ENCODE data around the gene CTAGE8.
"Not testable (repeated sequence)": the region's sequence is repeated elsewhere in the genome, so short reads cannot be mapped to it uniquely, and the experiment has no call there.

CTAGE8 gene, protein sequence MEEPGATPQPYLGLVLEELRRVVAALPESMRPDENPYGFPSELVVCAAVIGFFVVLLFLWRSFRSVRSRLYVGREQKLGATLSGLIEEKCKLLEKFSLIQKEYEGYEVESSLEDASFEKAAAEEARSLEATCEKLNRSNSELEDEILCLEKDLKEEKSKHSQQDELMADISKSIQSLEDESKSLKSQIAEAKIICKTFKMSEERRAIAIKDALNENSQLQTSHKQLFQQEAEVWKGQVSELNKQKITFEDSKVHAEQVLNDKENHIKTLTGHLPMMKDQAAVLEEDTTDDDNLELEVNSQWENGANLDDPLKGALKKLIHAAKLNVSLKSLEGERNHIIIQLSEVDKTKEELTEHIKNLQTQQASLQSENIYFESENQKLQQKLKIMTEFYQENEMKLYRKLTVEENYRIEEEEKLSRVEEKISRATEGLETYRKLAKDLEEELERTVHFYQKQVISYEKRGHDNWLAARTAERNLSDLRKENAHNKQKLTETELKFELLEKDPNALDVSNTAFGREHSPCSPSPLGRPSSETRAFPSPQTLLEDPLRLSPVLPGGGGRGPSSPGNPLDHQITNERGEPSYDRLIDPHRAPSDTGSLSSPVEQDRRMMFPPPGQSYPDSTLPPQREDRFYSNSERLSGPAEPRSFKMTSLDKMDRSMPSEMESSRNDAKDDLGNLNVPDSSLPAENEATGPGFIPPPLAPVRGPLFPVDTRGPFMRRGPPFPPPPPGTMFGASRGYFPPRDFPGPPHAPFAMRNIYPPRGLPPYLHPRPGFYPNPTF

DNA sequence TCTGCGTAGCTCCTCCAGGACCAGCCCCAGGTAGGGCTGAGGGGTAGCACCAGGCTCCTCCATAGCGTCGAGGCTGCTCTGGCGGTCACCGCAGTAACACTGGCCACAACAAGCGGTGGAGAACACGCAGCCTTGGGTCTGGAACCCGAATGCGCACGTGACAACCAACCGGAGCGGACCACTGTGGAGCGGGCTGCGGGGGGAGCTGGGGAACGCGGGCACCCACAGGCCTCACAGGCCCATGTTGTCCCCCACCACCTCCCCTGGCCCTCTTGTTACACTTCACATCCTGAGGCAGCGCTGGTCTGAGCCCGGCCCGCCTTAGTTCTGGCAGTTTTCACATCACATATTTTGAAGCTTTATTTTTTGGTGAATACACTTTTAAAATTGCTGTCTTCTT lies at the start of gene CTAGE8:
CTAGE8 (minus strand) TSS at position 101 of the 400 bp plus-strand sequence; CDS start at position 63, 38 bp downstream.
- not testable (repeated sequence) for DNase-seq (ENCODE audit: low spot score); FAIRE-seq

DNA sequence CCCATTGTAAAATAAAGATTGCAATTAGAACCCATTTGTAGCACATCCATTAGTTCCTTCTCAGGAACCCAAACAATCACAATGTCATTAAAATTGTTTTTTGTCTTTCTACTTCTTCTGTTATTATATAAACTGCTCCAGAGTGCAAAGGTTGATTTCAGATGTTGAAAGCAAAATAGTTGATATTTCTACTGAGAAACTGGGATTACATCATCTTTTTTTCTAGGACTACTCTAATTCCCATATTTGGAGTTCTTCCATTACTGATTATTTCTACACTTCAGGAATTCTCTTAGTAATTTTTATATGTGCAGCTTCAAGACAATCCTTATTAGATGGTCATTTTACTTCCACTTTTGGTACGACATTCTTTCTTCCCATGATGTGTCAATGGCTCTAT lies 48.4 kb upstream of the CTAGE8 start:
- FAIRE-seq; DNase-seq (ENCODE audit: low spot score): not testable (repeated sequence)

DNA sequence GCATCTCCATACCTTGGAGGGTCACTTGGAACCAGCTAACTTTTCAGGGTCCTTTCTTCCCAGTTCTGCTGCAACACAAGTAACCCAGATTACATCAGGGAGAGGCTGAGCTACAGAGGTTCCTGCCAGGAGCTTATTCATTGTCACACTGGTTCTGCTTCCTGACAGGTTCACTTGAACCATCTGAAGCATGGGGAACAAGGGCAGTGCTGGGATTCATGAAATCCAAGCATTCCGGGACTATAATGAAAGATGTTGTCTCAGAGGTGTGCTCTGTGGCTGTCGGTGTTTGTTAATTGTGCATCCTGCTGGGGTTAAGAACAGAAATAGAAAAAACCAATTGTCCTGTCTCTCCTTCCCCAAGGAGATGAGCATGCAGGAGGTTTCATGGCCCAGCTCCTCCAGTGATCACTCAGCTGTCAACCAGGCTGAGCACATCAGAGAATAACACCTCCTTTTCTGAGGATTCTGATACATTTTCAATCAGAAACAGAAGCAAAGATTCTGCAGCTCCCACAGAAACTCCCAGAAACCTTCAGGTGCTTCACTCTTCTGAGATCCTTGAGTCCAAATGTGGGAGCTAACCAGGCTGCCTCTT lies 42.9 kb upstream of the CTAGE8 start, which contains the start of gene OR2A1:
OR2A1 (plus strand) TSS at position 548 of the 598 bp plus-strand sequence. CDS start 5,706 bp downstream, outside the sequence.
- DNase-seq (ENCODE audit: low spot score); FAIRE-seq: not testable (repeated sequence)

DNA sequence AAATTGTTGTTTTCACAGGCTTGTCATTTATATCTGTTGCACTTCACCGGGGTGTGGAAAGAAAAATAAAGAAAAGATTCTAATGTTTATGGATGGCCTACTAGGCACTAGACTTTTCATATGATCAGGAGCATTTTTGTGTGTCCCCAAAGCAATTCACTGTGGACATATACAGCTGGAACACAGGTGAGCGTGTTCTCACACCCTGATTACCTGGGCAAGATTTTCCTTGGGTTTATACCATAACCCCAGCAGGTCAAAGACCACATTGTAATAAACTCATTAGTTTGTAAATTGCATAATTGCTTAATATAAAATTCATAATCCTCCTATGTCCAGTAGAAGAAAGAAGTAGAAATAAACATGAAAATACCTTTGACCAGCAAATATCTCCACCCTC lies 42.1 kb upstream of the CTAGE8 start:
- DNase-seq (ENCODE audit: low spot score); FAIRE-seq: not testable (repeated sequence)

DNA sequence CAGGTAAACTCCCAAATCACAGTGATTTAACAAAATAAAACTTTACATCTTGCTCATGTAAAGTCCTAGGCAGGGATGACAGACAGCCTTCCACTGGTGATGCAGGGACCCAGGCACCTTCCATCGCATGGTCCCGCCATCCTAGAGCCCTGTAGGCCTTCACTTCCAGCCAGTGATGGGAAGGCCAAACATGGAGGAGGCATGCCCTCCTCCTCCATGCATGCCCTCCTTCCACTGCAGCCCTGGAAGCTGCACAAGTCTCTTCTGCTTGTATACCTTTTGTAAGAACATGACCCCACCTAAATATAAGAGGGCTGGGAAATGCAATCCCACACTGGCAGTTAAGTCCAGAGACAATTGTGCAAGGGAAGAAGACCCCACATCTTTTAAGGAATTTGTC lies 40.6 kb upstream of the CTAGE8 start:
- not testable (repeated sequence) for FAIRE-seq; DNase-seq (ENCODE audit: low spot score)

DNA sequence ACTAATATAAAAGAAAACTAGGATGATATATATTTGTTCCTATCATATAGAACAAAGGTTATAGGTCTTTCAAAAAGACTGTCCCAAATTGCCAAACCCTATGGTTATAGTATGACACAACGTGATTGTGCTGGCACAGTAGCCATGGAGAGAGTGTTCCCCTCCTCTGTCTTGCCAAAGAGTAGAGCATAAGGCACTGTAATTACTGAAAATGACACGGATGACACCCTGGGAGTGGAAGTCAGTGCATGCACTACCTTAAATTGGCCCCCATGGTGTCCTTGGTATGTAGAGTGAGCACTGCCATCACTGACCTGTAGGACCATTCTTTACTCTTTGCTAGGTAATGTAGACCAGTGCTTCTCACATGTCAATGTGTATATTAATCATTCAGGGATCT lies 36.1 kb upstream of the CTAGE8 start:
- not testable (repeated sequence) for DNase-seq (ENCODE audit: low spot score); FAIRE-seq

DNA sequence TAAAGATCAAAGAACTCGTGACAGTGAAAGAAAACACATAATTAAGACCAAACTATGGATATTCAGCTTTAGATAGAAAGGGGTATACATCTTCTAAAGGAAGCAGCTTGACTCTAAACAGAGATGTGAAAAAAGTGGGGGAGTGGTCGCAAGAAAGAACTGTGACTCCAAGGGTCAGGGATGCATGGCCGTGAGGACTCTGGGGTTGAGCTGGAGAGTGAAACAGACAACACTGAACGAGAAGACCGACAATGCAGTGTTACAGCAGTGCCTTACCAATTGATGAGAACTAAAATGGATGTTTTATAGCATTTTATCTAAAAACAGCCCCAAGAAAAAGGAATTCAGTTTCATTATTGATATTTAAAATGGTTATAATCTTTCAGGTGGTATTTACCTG lies 34.5 kb upstream of the CTAGE8 start:
- FAIRE-seq; DNase-seq (ENCODE audit: low spot score): not testable (repeated sequence)

DNA sequence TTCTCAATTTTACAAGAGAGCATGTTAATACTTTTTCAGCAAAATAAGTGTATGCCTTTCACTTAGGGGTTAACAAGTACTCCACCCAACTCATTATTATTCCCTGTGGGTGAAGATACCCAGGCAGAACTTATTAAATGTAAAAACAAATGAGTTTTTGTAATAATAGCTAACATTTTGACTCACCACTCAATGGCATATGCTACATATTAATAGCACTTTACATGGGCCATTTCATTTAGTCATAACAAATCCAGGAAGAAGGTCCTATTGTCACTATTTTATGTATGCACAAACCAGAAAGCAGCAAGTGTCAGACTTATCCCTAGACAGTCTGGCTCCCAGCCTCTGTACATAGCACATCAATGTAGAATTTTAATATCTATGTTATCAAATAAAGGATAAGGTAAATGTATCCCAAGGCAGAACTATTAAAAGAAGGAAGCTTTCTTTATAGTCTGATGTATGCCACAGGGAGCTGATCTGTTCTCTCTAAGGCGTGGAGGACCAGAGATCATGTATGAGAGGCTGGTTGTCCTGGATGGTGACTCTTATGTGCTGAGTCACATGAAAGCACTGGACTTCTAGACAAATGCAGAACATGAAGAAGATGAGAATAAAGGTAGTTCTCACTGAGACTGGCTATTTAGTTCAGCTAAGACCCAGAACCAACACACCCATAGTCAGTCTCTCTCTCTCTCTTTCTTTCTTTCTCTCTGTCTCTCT lies 33.7 kb upstream of the CTAGE8 start:
- not testable (repeated sequence) for DNase-seq (ENCODE audit: low spot score); FAIRE-seq

DNA sequence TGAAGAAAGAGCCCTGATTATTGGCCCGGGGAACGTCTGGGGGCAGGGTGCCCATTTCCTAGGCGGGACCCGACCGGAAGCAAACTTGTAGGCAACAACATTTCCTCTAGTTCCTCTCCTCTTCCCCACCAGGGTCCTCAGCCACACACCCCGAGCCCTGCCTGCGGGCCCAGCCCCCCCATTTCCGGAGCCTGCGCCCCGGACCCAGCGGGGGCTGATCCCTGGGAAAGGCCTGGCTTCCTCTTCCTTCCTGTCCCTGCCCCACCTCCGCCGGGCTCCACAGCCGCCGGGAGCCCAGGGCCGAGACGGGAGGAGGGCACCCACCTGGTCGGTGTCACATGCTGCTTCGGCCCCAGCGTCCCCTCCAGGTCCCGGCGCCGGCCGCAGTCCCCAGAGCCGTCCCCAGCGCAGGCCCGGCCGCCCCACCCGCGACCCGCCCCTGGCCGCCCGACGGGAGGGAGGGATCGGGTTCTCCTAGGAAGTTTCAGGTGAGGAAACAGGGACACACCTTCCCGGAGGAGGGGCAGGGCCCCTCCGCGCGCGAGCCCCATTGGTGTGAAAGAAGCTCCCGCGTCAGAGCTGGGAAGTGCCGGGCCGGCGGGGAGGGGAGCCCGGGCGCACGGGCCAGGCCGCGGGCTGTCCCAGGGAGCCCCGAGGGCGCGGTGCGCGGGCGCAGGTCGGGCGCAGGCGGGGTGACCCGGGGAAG lies 24.9 kb upstream of the CTAGE8 start:
- not testable (repeated sequence) for DNase-seq (ENCODE audit: low spot score); FAIRE-seq

DNA sequence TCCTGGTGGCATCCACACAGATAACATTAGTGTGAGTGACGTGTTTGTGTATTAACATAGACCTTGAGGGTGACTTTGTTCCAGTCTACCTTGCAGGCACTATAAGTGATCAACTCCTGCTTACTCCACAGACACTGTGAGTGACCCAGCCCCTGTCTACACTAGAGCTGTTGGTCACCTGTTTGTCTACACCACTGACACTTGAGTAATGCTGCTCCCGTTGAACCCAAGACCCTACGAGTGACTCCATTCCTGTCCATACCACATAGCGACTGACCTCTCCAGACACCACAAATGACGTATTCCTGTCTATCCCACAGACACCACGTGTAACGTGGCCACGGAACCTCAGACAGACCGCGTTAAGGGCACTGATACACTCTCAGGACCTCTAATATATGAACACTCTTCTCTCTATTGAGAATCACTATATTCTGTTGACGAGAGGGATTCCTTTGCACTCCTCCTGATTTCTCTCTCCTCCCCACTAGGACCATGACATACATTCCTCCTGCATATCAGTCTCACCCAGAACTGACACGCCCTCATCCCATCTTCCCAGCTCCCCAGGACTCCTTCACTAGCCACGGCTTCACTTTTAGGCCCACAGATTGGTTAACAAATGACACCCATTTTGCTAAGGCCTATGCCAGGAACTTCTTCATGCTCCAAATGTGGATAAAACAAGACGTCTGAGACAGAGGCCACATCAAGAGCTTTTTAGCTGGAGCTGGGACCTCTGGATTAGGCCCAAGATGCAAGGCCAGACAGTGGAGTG lies 23.5 kb upstream of the CTAGE8 start:
- not testable (repeated sequence) for DNase-seq (ENCODE audit: low spot score); FAIRE-seq

DNA sequence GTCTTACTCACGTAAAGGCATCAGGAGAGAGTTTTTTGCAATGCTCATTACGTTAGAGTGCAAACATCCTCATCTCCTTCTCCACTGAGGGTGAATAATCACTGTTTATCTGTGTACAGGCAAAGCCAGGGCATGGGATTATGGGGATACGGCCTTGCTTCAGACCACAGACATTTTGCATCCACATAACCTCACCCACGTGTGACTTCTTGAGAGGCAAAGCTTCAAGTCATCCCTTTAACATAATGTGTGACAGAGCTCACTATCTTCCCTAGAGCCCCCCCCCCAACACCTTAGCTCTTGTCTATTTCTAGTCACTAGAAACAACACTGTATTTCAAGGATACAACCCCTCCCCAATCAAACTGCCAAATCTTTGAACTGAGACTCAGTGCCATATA lies 22.5 kb upstream of the CTAGE8 start:
- FAIRE-seq; DNase-seq (ENCODE audit: low spot score): not testable (repeated sequence)

DNA sequence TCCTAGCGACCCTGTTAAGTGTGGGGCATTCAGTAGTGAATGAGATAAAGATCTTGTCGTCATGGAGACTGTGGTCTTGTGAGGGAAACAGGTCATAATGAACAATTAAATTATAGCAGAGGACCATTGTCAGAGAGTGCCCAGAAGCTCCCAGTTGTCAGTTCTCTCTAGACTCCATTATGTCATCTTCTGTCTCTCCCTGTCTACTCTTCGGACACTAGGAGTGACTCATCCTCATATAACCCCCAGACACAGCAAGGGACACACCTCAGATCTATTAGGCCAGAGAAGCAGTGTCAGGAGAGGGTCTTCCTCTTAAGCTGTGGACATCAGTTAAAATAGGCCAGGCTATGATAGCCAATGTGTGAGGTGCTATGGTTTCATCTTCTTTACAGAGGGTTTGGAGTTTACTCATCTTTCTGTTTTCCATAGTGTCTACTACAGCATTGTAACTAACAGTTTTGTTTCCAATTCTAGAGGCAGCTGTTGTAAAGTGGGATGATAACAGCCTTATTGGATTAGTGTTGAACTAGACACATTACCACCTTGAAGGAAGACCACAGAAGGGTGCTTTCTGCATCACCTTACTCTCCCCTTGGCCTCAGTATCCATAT lies 18.2 kb upstream of the CTAGE8 start:
- DNase-seq (ENCODE audit: low spot score); FAIRE-seq: not testable (repeated sequence)

DNA sequence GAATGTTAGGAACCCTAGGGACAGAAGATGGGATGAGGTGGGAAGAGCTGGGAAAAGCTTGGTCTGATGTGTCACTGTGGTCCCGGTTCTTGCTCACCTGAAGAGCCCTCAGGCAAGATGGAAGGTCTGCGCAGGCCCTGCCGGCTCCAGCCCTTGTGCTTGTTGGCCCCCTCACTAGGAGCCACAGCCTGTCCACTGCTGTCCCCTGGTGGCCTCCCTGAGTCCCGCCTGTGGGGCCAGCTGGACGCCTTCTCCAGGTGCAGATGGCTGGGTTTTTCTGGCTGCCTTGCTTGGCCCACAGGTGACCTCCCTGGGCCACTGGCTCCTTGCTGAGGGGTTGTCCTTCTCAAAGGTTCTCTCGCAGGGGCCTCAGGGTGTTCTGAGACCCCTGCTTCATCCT lies 14.6 kb upstream of the CTAGE8 start:
- not testable (repeated sequence) for FAIRE-seq; DNase-seq (ENCODE audit: low spot score)

DNA sequence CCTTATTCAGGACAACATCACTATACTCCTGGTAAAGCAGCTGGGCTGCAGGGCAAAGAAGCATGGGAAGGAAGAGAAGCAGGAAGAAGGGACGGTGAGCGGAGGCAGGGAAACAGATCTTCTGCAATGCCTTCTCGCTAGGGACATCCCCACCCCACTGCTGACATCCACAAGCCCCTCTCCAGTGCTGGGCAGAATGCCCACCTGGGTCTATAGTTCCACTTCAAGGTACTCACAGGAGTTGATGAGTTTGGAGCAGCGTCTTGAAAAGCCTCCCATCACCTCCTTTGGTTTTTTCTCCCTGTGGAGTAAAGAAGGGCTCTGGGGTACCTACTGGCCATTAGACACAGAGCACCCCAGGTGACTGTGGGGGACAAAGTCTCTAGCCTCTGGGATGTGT lies 13.4 kb upstream of the CTAGE8 start:
- not testable (repeated sequence) for FAIRE-seq; DNase-seq (ENCODE audit: low spot score)

DNA sequence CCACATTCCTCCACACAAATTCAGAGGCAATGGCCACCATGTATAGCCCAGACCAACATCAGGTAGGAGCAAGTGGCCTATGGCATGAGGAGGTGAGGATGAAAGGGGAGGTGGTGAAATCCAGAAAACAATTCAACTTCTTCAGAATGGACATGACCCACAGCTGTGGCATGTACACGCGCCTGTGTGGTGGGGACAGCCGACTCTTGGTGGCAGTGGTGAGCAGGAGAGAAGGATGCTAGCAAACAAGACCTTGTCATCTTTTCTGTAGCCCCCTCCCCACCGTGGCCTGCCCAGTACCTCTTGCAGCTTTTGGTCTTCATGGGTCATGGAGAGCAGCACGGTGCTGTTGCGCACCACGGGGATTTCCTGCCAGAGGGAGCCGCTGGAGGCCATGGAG lies 12.9 kb upstream of the CTAGE8 start:
- not testable (repeated sequence) for FAIRE-seq; DNase-seq (ENCODE audit: low spot score)

DNA sequence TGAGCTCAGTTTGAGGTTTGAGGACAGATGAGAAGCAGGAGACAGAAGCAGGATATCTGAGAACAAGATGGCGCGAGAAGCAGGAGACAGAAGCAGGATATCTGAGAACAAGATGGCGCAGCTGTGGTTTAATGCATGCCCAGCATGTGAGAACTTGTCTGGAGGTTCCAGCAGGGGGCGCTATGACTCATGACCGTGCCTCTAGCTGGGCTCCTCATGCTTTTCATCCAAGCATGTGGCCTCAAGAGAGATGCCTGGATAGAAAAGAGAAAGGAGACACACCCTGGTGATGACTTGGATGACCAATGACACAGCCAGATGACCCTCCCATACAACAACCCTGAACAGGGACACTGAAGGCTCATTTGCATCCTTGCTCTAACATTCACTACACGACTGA lies 10.9 kb upstream of the CTAGE8 start:
- not testable (repeated sequence) for FAIRE-seq; DNase-seq (ENCODE audit: low spot score)

DNA sequence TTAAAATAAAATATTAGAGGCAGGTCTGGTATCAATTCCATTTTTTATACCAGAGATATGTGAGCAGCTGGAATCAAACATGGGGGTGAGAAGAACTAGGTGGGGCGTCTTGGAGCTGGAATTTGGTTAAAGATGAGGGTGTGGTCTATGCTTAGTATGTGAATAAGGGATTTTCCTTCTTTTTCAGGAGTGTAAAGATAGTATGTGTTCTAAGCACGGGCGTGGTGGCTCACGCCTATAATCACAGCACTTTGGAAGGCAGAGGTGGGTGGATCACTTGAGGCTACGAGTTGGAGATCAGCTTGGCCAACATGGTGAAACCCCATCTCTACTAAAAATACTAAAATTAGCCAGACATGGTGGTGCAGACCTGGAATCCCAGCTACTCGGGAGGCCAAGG lies 6.2 kb upstream of the CTAGE8 start:
- FAIRE-seq; DNase-seq (ENCODE audit: low spot score): not testable (repeated sequence)

DNA sequence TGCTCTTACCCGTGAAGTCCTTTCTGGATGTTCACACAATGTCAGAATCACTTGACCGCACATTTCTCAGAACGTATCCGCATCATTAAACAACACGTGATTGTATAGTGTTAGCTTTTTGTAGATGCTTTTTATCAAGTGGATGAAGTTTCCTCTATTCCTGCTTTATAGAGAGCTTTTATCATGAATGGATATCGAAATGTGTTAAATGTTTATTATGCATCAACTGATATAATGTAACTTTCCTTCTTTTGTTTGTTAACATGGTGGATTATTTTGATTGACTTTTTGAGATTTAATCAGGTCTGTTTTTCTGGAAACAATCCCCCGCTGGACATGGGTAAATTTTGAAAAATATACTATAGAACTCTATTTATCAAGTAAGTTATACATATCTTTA lies 4.4 kb downstream of the CTAGE8 start, which contains the start of gene OR2A7:
OR2A7 (minus strand) TSS at position 101 of the 400 bp plus-strand sequence. CDS start 5,164 bp downstream, outside the sequence.
- not testable (repeated sequence) for DNase-seq (ENCODE audit: low spot score); FAIRE-seq

DNA sequence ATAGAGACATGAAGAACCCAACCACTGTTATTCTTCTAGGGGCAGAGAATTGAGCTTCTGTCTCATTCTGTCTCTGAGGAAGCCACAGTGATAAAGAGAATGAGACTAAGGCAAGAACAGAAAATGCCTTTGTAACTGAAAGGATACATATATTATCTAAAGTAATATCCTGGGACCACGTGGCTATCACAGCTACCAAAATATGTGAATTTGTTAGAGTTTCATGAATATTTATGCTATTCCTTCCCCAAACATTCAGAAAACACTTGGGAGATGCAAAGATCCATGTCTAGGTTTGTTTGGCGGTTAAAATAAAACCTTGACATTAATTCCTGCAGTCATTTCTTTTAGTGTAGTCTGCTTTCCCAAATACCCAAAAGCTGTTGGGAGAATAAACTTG lies 7.0 kb downstream of the CTAGE8 start:
- not testable (repeated sequence) for FAIRE-seq; DNase-seq (ENCODE audit: low spot score)
